ENCODE results near the gene PLSCR5.
A peak's percentile ranks its signal among the peaks of the same experiment; 100 is the strongest.

The PLSCR5 gene

GRCh38 chr3:146547235-146547835, 57.8 kb downstream of the PLSCR5 start:
- Histone ChIP-seq H3K4me3 (ENCODE audit: low read depth, low read length) (no peak overlapping the region), H3K9me3 (ENCODE audit: severe bottlenecking) (no peaks in the 10 kb centered on the region), H3K36me3 (no peaks in the 10 kb centered on the region; the same call in 1 of the 2 replicates), H3K27ac (no peak overlapping the region), H3K27me3 (ENCODE audit: insufficient read depth, low read depth, severe bottlenecking) (no peaks in the 10 kb centered on the region)
- DNase-seq: no peak
- no peak for TF ChIP-seq CTCF (IDR thresholded peaks at IDR 0.05; ENCODE audit: low read depth, low read length)

GRCh38 chr3:146546366-146546965, 58.7 kb downstream of the PLSCR5 start:
- Histone ChIP-seq H3K27ac (no peak overlapping the region), H3K27me3 (ENCODE audit: insufficient read depth, low read depth, severe bottlenecking) (no peaks in the 10 kb centered on the region), H3K4me3 (ENCODE audit: low read depth, low read length) (no peak overlapping the region), H3K9me3 (ENCODE audit: severe bottlenecking) (no peaks in the 10 kb centered on the region), H3K36me3 (no peaks in the 10 kb centered on the region; the same call in 1 of the 2 replicates)
- no peak for TF ChIP-seq CTCF (IDR thresholded peaks at IDR 0.05; ENCODE audit: low read depth, low read length)
- no peak for DNase-seq

- peak overlapping the region; percentile 71 for H3K27ac ChIP-seq
These were observed 60.1 kb downstream of the PLSCR5 start for GRCh38 chr3:146544929-146545528.

GRCh38 chr3:146544002-146544928, 60.9 kb downstream of the PLSCR5 start, which contains the start of gene PLSCR1:
TSS of gene PLSCR1 (minus strand) at chr3:146544607. CDS start at chr3:146536552, 8,055 bp downstream.
- Histone ChIP-seq H3K4me3 (ENCODE audit: low read depth, low read length) (peak within 1 kb of the TSS; percentile 70), H3K27ac (peak within 1 kb of the TSS; percentile 71), H3K9me3 (ENCODE audit: severe bottlenecking) (peaks cover 1% of the 10 kb centered on the region), H3K27me3 (ENCODE audit: insufficient read depth, low read depth, severe bottlenecking) (no peaks in the 10 kb centered on the region), H3K36me3 (no peaks in the 10 kb centered on the region; the same call in none of the 2 replicates)
- no peak for TF ChIP-seq CTCF (IDR thresholded peaks at IDR 0.05; ENCODE audit: low read depth, low read length)
- peak; percentile 89 for DNase-seq

More at GRCh38 chr3:146544929-146545528, 60.1 kb downstream of the PLSCR5 start:
- no peaks in the 10 kb centered on the region; the same call in 1 of the 2 replicates for H3K36me3 ChIP-seq
- peak overlapping the region; percentile 70 for H3K4me3 ChIP-seq (ENCODE audit: low read depth, low read length)
- H3K9me3 ChIP-seq (ENCODE audit: severe bottlenecking): no peaks in the 10 kb centered on the region
- DNase-seq: no peak
- no peak for TF ChIP-seq CTCF (IDR thresholded peaks at IDR 0.05; ENCODE audit: low read depth, low read length)
- H3K27me3 ChIP-seq (ENCODE audit: insufficient read depth, low read depth, severe bottlenecking): no peaks in the 10 kb centered on the region

- Histone ChIP-seq H3K9me3 (ENCODE audit: severe bottlenecking) (peaks cover 3% of the 10 kb centered on the region), H3K27me3 (ENCODE audit: insufficient read depth, low read depth, severe bottlenecking) (no peaks in the 10 kb centered on the region), H3K4me3 (ENCODE audit: low read depth, low read length) (peak overlapping the region; percentile 70), H3K27ac (no peak overlapping the region), H3K36me3 (no peaks in the 10 kb centered on the region; the same call in none of the 2 replicates)
- DNase-seq: no peak
- TF ChIP-seq CTCF (IDR thresholded peaks at IDR 0.05; ENCODE audit: low read depth, low read length): no peak
These were observed 61.6 kb downstream of the PLSCR5 start for GRCh38 chr3:146543461-146544001.
